GM23248 (cell line): ENCODE measurements around the gene PFN3.

Source experiments
- EZH2 ChIP-seq: fragments of 200-600 bp; sonication (generic); IDR thresholded peaks from 2 replicates; pipeline ENCODE4 v1.6.1; 2018; ENCODE audit warnings: antibody characterized with exemption, mild to moderate bottlenecking; ENCODE audit not compliant: insufficient read depth, poor library complexity, severe bottlenecking
- EZH2phosphoT487 ChIP-seq: fragments of 200-600 bp; sonication (generic); IDR thresholded peaks from 2 replicates; pipeline ENCODE4 v1.6.1; 2018; ENCODE audit warnings: antibody characterized with exemption, moderate library complexity, mild to moderate bottlenecking, low read depth; ENCODE audit not compliant: insufficient read depth

GRCh38 chr5:177361418-177362291 lies 38.8 kb downstream of the PFN3 start:
- TF ChIP-seq EZH2phosphoT487 (no peak), EZH2 (no peak)
